Measurements from ENCODE around the gene PLCL2.

The PLCL2 gene

DNA sequence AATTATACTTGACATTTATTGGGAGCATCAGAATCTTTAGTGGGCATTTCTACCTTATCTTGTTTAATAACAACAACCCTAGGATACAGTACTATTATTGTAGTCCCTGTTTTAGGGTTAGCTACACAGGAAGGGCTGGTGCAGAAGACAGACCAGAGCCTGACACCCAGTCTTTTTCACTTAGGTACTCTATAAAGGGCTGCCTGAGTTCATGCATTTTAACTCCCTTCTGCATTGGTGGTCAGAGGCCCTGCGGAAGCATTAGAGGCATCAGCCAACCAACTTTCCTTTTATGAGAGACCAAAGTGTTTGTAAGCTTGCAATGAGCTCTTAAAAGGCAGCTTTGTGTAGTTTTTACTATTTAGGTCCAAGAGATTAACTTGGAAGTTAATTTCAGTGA is 105.4 kb downstream of the PLCL2 start:
- H3K9me2 ChIP-seq (replicated peaks; ENCODE audit: insufficient read depth, low read length) = no peaks in the 10 kb centered on the region
- H4K20me1 ChIP-seq (ENCODE audit: insufficient read depth, low read length) = 0 out of 2 replicates have a peak, but pooled peaks cover 3% of the 10 kb centered on the region
- no peak for DNase-seq
- no peaks in the 10 kb centered on the region for H3K4me1 ChIP-seq (ENCODE audit: low read length)
- H3K36me3 ChIP-seq (replicated peaks; ENCODE audit: insufficient read depth, low read length) = no peaks in the 10 kb centered on the region
- no peaks in the 10 kb centered on the region for H3K27me3 ChIP-seq (replicated peaks; ENCODE audit: insufficient read depth, low read length)
- no peak overlapping the region for H3K27ac ChIP-seq (ENCODE audit: low read length)
- no peak overlapping the region for H3K4me2 ChIP-seq (ENCODE audit: low read depth, low read length)
- no peaks in the 10 kb centered on the region for H3K9me3 ChIP-seq (replicated peaks; ENCODE audit: insufficient read depth, low read length)
- H3K4me3 ChIP-seq (ENCODE audit: low read length) = no peak overlapping the region
- H3K79me2 ChIP-seq (ENCODE audit: low read length) = peaks cover 51% of the 10 kb centered on the region
- no peak overlapping the region for H2AFZ ChIP-seq (ENCODE audit: low read length)
- H3F3A ChIP-seq (ENCODE audit: insufficient read depth, low read length) = no peaks in the 10 kb centered on the region
- TF ChIP-seq CTCF (IDR thresholded peaks at IDR 0.05; ENCODE audit: low read length) (no peak), EZH2 (optimal IDR thresholded peaks at IDR 0.05; ENCODE audit: low read depth, low read length) (no peak), EZH2phosphoT487 (IDR thresholded peaks at IDR 0.05; ENCODE audit: low read length) (no peak)
- H3K9ac ChIP-seq (ENCODE audit: low read length) = no peak overlapping the region

- no peaks in the 10 kb centered on the region for H3K36me3 ChIP-seq (replicated peaks; ENCODE audit: insufficient read depth, low read length)
- H3F3A ChIP-seq (ENCODE audit: insufficient read depth, low read length) = no peaks in the 10 kb centered on the region
- no peak overlapping the region for H3K4me2 ChIP-seq (ENCODE audit: low read depth, low read length)
- H3K9ac ChIP-seq (ENCODE audit: low read length) = no peak overlapping the region
- no peaks in the 10 kb centered on the region for H3K9me2 ChIP-seq (replicated peaks; ENCODE audit: insufficient read depth, low read length)
- H3K27me3 ChIP-seq (replicated peaks; ENCODE audit: insufficient read depth, low read length) = no peaks in the 10 kb centered on the region
- no peak overlapping the region for H2AFZ ChIP-seq (ENCODE audit: low read length)
- no peak overlapping the region for H3K27ac ChIP-seq (ENCODE audit: low read length)
- H4K20me1 ChIP-seq (ENCODE audit: insufficient read depth, low read length) = 0 out of 2 replicates have a peak, but pooled peaks cover 3% of the 10 kb centered on the region
- H3K4me3 ChIP-seq (ENCODE audit: low read length) = no peak overlapping the region
- H3K79me2 ChIP-seq (ENCODE audit: low read length) = peaks cover 49% of the 10 kb centered on the region
- DNase-seq = no peak
- no peaks in the 10 kb centered on the region for H3K9me3 ChIP-seq (replicated peaks; ENCODE audit: insufficient read depth, low read length)
- no peaks in the 10 kb centered on the region for H3K4me1 ChIP-seq (ENCODE audit: low read length)
- no peak for TF ChIP-seq EZH2phosphoT487 (IDR thresholded peaks at IDR 0.05; ENCODE audit: low read length)
- no peak for TF ChIP-seq CTCF (IDR thresholded peaks at IDR 0.05; ENCODE audit: low read length)
- no peak for TF ChIP-seq EZH2 (optimal IDR thresholded peaks at IDR 0.05; ENCODE audit: low read depth, low read length)
Measured at GRCh38 chr3:16992198-16992597, 107.4 kb downstream of the PLCL2 start.

- Histone ChIP-seq H4K20me1 (ENCODE audit: insufficient read depth, low read length) (0 out of 2 replicates have a peak, but pooled peaks cover 2% of the 10 kb centered on the region), H3K36me3 (replicated peaks; ENCODE audit: insufficient read depth, low read length) (no peaks in the 10 kb centered on the region), H3K79me2 (ENCODE audit: low read length) (peaks cover 46% of the 10 kb centered on the region), H3K27me3 (replicated peaks; ENCODE audit: insufficient read depth, low read length) (no peaks in the 10 kb centered on the region), H3K27ac (ENCODE audit: low read length) (no peak overlapping the region), H3K4me3 (ENCODE audit: low read length) (no peak overlapping the region), H3K4me1 (ENCODE audit: low read length) (peaks cover 4% of the 10 kb centered on the region), H3K9ac (ENCODE audit: low read length) (no peak overlapping the region), H2AFZ (ENCODE audit: low read length) (no peak overlapping the region), H3K9me3 (replicated peaks; ENCODE audit: insufficient read depth, low read length) (no peaks in the 10 kb centered on the region), H3F3A (ENCODE audit: insufficient read depth, low read length) (no peaks in the 10 kb centered on the region; the same call in 1 of the 2 replicates), H3K9me2 (replicated peaks; ENCODE audit: insufficient read depth, low read length) (no peaks in the 10 kb centered on the region), H3K4me2 (ENCODE audit: low read depth, low read length) (no peak overlapping the region)
- TF ChIP-seq CTCF (IDR thresholded peaks at IDR 0.05; ENCODE audit: low read length) = no peak
- no peak for TF ChIP-seq EZH2phosphoT487 (IDR thresholded peaks at IDR 0.05; ENCODE audit: low read length)
- no peak for TF ChIP-seq EZH2 (optimal IDR thresholded peaks at IDR 0.05; ENCODE audit: low read depth, low read length)
- DNase-seq = no peak
Measured at GRCh38 chr3:16993227-16993626, 108.5 kb downstream of the PLCL2 start.
